HG03558 (cell line): ENCODE results near the gene PMFBP1.

Experiments
- ATAC-seq: cut with Tn5 transposase; IDR thresholded peaks from one replicate; pipeline ENCODE4 v1.9.1; 2021; ENCODE audit warnings: moderate number of reproducible peaks; ENCODE audit not compliant: unreplicated experiment; ENCODE audit errors: extremely low read depth

Gene PMFBP1

GRCh38 chr16:72189865-72190371 lies 18.0 kb upstream of the PMFBP1 start:
- no peak for ATAC-seq

DNA sequence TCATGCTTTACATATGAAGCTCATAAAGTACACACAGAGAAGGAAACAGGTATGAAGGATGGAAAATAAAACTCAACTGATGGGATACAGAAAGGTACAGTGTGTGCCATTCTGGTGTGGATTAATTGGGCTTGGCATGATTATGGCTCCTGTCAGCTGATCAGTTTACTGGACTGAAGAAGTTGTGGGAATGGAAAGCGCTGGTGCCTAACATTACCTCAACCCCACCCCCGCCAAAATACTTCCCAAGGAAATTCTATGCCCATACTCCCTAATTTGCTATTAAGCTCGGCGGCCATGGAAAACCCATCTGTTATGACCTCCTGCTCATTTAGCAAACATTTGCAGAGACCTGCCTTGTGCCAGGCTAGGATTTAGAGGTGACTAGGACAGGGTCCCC lies 16.6 kb upstream of the PMFBP1 start:
- ATAC-seq, result no peak

GRCh38 chr16:72187551-72187950 lies 15.6 kb upstream of the PMFBP1 start:
- ATAC-seq, result no peak

DNA sequence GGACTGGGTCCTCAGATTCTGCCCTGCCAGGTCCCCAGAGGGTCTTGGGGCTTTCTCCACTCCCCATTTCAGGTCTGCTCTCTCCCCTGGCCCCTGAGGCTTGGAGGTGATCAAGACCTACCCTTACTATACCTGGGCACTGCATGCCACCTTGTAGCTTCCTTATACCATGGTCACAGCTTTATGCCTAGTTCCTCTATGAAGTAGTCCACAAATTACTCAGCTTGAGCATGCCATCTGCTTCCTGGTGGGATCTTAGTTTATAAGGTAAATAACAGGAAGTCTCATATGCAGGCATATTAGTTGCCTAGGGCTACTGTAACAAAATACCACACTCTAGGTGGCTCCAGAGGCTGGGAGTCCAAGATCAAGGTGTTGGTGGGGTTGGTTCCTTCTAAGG lies 11.0 kb upstream of the PMFBP1 start:
- no peak for ATAC-seq

DNA sequence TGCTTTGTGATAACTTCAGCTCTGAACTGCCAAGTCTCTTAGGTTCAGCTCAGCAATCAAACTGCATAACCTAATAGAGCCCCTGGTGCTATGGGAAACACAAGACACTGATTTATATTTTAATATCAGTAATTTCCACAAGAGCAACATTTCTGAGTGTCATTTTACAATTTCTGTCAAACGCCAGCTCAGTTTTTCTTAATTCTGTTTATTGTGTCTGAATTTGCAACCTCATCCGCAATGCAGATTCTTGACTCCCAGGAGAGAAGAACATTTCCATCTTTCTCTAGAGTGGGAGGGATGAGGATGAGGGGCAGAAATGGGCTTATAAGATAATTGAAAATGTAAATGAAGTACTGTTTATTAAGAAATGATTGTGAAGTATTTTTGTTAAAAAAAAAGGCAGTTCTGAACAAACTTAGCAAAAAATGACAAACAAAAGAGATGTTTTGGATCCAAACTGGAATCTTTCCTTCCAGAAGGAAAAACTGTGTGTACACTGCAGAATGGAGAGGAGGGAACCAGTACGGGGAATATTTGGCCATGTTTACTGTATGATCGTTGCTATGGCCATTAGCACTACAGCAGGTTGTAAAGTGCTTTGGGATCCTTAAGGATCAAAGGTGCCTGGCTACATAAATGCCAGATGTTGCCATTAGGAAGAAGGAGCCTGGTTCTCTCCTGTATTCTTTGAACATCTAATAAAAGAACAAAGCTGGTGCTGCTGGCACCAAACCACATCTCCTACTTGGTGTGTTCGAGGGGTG lies 7.4 kb upstream of the PMFBP1 start:
- no peak for ATAC-seq

- ATAC-seq, result no peak
Observed at GRCh38 chr16:72174726-72175125, 2.8 kb upstream of the PMFBP1 start.

GRCh38 chr16:72173997-72174396 lies 2.0 kb upstream of the PMFBP1 start:
- no peak for ATAC-seq

DNA sequence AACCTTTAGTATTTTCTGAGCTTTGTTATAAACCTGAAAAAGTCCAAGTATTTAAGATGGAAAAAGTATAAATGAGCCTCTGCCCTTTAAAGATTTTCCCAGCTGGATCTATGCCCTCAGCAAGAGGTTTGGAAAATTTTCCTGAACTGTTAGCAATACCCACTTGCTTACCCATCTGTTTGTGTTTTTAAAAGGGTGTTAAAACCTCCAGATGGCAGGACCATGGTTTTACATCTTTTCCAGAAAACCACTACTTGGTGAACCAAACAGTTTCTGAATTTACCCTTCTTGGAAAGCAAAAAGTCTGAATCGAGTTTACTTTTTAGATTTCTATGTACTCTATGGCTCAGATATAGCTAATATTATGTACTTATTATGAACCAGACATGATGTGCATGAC lies 719 bp downstream of the PMFBP1 start:
- ATAC-seq, result no peak

DNA sequence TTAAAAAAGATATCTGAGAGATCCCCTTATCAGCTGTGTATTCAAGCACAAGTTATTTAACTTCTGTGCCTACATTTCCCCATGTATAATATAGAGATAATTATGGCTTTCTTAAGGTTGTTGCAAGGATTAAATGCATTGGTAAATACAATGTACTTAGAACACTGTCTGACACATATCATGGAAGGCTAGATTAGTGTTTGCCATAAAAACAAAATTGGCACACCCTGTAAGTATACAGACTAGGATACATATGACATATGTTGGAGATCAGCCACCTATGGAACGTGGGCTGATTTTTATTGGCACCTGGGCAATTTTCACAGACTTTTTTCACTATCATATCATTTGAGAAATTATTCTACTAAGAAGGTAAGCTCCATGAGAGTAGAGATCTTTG lies 2.2 kb downstream of the PMFBP1 start:
- ATAC-seq, result no peak

- no peak for ATAC-seq
Observed at GRCh38 chr16:72168365-72168764, 3.6 kb downstream of the PMFBP1 start.

DNA sequence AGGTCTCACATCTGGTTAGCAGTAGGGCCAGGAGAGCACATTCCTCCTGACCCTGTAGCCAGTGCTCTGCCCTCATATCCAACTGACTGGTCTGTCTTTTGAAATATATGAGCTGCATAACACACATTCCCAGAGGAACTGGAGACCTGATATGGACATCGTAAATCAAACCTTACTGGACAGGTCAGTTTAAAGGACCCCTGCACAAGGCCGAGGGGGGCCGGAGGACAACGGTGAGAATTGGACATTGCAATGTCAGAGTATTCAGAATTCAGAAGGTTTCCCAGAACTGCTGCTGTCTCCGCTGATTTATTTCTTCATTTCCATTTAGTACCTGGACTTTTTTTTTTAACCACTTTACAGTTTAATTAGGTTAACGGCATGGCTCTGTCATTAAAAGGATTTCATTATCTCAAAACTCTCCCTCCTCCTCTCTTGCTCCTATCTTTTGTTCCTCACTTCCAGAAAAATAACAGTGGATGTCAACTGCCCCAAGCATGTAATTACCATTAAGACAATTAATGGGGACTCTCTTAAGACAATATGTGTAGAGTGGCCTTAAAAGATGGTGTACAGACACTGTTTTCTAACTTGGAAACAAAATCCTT lies 4.9 kb downstream of the PMFBP1 start:
- no peak for ATAC-seq

GRCh38 chr16:72166151-72166550 lies 5.8 kb downstream of the PMFBP1 start:
- ATAC-seq, result no peak

DNA sequence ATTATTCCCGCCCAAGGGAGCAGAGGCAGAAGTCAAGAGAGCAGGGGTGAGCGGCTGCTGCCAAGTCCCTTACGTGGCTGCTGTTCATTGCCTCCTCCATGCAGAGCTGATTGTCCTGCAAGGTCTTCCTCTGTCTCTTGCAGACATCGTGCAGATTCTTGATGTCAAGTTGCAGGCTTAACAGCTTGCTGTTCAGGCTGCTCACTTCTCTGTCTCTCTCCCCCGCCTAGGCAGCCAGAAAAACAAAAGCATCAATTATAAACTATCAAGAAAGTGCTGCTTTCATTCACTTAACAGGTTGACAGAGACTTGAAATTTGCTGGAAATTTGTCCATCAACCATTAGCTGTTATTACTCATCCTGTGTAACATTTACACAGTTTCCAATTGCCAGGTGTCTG lies 7.3 kb downstream of the PMFBP1 start:
- no peak for ATAC-seq

DNA sequence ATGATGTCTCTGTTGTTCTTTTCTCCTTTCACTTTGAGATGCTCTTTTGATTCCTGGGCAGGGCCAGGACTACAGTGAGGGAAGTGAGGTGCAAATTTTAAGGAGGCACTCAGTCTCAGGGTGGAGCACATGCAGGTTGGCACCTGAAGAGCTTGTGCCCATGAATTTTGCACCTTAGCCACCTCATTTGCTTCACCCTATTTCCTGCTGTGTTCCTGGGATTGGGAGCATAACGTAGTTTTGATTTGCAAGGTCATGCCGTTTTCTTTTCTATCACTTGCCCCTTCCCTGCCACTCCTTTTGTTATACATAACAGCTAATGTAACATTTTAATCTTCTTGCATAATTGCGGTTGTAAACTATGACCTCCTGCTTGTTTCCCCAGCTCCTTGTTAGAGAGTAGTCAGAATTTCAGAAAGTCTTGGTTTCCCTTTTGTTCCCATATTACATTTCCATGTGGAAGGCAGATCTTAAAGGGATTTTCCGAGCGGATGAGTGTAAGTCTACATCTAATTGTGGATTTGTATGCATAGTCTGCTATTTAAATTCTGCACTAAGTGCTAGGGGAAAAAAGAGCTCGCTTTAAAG lies 9.8 kb downstream of the PMFBP1 start:
- ATAC-seq, result no peak

GRCh38 chr16:72159801-72160200 lies 12.2 kb downstream of the PMFBP1 start:
- ATAC-seq, result no peak

GRCh38 chr16:72159386-72159785 lies 12.6 kb downstream of the PMFBP1 start:
- no peak for ATAC-seq

- no peak for ATAC-seq
Observed at GRCh38 chr16:72149676-72150464, 22.1 kb downstream of the PMFBP1 start.

DNA sequence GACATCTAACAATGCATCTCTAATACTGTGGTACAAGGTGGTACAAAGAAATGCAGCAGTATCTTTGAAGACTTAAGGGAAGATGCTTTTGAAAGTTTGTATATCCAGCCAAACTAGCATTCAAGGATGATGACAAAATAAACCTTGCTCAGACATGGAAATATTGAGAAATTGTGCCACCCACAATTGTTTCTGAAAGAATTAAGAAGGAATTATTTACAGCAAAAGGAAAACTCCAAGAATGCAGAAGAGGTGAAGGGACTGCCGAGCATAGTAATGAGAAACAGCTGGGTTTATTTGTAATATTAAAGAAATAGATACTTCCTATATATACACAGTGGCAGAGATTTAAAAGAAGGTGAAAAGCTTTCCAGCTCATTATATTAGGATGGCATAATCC lies 29.5 kb downstream of the PMFBP1 start:
- no peak for ATAC-seq

GRCh38 chr16:72139908-72140307 lies 32.0 kb downstream of the PMFBP1 start:
- ATAC-seq, result no peak

- ATAC-seq, result no peak
Observed at GRCh38 chr16:72138064-72138572, 33.8 kb downstream of the PMFBP1 start.
